Measurements from ENCODE around the gene CEP44.
"Not testable (repeated sequence)": the region's sequence is repeated elsewhere in the genome, so short reads cannot be mapped to it uniquely, and the experiment has no call there.

Gene CEP44

DNA sequence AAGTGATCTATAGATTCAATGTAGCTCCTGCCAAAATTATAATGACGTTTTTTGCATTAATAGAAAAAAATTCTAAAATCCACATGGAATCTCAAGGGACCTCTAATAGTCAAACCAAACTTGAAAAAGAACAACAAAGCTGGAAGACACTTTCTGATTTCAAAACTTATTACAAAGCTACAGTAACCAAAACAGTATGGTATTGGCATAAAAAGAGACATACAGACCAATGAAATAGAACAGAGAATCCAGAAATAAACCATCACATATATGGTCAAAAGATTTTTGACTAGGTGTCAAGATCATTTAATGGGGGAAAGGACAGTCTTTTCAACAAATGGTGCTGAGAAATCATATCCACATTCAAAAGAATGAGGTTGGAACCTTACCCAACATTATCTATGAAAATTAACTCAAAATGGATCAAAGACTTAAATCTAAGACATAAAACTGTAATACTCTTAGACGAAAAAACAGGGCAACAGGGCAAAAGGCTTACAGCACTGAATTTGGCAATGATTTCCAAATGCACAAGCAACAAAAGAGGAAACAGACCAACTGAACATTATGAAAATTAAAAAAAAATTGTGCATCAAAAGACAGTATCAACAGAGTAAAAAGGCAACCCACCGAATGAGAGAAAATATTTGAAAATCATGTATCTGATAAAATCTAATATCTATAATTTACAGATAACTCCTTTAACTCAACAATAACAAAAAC lies 4.1 kb upstream of the CEP44 start:
- no peak for DNase-seq

DNA sequence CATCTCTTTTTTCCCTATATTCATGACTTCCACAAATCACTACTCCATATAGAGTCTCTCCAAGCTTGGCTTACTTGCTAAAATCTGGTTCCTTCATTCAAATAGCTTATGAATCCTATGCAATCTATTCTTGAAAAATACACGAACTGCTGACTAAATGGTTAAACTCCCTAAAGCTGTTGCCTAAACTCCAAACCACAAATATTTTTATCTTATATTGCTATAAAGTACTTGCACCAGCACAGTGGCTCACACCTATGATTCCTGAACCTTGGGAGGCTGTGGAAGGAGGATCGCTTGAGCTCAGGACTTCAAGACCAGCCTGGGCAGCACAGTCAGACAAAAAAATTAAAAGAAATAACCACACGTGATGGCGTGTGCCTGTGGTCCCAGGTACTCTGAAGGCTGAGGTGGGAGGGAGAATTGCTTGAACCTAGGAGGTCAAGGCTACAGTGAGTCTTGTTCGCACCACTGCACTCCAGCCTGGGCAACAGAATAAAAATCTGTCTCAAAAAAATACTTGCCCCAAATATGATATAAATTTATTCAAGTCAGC lies 2.5 kb upstream of the CEP44 start:
- no peak for DNase-seq

DNA sequence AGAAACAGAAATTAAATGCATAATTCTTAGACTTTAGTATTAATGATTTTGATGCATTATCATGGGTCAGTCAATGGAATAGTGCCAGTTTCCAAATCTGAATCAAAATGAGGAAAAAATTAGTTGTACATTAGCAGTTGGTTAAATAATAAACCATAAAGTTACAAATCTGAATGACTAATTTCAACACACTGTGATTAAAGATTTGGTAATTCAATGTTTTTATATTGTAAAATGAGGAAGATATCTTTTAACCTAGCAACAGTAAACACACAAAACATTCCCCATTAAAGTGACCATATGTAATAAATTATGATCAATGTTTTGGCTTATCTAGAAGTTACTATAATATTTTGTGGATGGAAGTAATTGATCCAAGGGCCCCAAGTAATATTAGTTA lies 1.8 kb upstream of the CEP44 start:
- no peak for DNase-seq

DNA sequence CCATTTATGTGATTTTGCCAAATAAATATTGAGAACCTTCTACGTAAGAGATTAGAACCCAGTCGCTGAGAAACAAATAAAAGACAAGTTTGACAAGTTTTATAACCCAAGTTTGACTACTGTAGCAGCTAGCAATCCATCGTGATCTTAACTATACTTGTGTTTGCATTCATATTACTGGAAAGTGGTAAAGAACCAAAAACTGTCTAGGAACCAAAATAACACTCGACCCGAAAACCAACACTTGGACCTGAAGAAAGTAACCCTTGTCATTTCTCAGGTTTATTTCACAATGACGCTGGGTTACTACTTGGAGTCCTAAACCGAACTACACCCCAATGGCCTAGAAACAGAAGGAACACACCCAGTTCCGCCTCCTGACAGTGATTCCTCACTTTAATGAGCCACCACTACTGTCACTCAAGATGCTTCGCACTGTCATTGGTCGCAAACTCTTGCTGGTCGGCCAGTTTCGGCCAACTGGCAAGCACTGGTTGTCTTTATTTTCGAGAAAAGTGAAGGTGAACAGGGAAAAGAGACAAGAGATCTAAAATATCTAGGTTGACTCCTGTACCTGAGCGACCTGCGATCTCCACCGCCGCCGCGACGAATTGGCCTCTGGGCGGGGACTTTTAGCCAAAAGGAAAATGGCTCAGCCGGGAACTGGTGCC lies 740 bp upstream of the CEP44 start:
- peak; percentile 78 to 79 for DNase-seq

DNA sequence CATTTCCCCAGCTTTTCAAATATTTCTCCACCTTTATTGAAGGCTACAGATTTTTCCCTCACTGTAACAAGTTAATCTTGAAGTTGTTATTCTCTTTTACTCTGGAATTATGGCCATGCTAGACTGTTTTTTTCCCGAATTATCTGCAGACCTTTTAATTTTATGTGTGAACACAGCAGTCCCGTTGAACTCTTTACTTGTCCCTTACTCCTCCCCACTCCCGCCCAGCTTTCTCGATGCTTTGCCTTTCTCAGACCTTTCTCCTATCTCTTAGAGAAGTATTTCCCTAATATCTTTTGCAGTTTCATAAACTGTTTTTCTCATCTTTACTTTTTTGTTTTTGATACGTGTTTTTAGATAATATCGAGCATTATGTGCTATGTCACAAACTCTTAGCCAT lies 776 bp downstream of the CEP44 start:
- DNase-seq = no peak

DNA sequence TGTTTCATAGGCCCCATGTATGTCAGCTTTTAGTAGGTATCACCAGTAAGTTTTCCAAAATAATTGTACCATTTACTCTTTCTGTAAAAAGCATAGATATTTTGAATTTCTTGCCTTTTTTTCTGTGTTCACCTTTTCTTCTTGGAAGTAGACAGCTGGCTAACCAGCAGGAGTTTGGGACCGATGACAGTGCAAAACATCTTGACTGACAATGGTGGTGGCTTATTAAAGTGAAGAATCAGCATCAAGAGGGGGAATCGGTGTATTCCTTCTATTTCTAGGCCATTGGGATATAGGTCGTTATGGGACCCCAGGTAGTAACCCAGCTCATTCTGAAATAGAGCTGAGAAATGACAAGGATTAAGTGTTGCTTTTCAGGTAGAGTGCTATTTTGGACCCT lies 3.2 kb downstream of the CEP44 start:
- DNase-seq = no peak

DNA sequence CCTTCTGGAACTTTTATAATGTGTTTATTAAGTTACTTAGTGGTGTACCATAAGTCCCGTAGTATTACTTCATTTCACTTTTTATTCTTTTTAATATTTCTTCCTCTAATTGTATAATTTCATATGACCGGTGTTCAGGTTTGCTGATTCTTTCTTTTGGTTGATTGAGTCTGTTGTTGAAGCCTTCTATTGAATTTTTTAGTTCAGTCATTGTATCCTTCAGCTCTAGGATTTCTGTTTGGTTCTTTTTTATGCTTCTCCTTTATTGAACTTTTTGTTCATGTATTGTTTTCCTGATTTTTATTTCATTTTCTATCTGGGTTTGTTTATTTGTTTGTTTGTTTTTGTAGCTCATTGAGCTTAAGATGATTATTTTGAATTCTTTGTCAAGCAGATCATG lies 8.8 kb downstream of the CEP44 start:
- DNase-seq = no peak

DNA sequence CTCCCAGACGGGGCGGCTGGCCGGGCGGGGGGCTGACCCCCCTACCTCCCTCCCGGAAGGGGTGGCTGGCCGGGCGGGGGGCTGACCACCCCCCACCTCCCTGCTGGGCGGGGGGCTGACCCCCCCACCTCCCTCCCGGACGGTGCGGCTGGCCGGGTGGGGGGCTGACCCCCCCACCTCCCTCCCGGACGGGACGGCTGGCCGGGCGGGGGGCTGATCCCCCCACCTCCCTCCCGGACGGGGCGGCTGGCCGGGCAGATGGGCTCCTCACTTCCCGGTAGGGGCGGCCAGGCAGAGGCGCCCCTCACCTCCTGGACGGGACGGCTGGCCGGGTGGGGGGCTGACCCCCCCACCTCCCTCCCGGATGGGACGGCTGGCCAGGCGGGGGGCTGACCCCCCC lies 10.9 kb downstream of the CEP44 start:
- DNase-seq = not testable (repeated sequence)

DNA sequence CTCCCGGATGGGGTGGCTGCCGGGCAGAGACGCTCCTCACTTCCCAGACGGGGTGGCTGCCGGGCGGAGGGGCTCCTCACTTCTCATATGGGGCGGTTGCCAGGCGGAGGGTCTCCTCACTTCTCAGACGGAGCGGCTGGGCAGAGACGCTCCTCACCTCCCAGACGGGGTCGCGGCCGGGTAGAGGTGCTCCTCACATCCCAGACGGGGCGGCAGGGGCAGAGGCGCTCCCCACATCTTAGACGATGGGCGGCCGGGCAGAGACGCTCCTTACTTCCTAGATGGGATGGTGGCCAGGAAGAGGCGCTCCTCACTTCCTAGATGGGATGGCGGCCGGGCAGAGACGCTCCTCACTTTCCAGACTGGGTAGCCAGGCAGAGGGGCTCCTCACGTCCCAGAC lies 11.4 kb downstream of the CEP44 start:
- DNase-seq = not testable (repeated sequence)

DNA sequence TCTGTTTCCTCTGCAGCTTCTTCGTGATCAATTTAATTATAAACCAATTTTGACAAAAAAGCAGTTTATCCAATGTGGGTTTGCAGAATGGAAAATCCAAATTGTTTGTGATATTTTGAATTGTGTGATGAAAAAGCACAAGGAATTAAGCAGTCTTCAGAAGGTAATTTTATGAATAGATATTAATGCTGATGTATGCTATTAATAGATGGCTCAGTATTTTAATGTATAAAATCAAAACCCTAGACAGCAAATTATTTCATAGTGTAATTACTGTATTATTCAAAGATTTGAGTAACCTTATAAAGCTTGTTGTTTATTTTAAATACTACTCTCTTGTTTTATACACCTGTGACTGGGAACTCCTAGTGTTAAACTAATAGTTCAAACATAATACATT lies 20.0 kb downstream of the CEP44 start:
- no peak for DNase-seq

DNA sequence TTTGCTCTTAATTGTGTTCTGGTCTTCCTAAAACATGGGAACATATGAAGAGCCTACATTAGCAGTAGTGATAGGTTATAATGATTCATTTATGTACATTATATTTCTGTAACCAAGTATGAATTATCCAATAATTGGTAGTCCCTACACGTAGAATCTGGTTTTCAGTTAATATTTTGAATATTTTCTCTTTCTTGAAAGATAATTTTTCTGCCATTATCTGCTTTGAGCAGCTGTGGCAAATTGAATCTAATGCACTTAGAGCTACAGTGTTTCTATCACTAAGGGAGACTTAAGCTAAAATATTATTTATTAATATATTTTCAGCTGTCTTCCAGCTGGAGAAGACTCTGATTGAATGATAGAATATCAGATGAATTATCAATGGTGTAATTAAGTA lies 21.0 kb downstream of the CEP44 start:
- no peak for DNase-seq

DNA sequence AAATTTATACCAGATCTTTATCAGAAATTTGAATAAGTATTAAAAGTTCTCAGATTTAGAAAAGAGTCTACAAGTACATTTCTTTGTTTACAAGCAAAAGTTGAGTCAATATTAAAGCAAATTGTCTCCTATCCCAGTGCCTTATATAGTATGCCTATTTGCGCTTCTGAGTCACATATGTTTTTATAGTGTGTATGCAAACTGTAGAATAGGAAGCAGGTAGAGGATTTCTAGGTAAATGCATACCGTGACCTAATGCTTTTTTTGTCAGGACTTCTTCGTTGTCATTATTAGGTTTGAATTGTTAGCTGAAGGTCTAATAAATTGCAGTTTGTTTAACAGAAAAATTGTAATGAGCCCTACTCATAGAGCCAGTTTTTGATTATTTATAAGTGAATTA lies 22.2 kb downstream of the CEP44 start:
- no peak for DNase-seq

DNA sequence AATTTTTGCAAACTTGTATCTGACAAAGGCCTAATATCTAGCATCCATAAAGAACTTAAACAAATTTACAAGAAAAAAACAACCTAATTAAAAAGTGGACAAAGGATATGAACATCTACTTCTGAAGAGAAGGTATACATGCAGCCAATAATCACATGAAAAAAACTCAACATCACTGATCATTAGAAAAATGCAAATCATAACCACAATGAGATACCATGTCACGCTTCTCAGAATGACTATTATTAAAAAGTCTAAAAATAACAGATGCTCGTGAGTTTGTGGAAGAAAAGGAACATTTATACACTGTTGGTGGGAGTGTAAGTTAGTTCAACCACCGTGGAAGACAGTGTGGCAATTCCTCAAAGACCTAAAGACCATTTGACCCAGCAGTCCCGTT lies 24.0 kb downstream of the CEP44 start:
- no peak for DNase-seq

DNA sequence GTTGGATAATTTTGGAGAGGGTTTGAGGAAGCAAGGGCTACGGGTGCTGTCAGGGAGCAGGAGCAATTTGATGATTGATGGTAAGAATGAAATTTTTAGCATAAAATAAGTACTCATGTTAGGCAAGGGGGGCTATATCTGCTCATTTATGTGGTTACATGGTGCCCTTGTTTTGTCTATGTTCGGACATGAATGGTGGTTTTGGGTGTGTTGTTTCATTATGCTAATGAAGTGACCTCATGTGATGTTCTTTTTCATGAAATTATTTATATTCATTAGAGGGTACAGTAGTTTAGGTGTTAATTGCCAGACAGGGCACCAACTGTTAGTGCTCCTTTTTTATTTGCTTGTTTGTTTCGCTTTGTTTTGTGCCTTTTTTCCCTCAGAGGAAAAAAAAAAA lies 29.3 kb downstream of the CEP44 start:
- DNase-seq = no peak

DNA sequence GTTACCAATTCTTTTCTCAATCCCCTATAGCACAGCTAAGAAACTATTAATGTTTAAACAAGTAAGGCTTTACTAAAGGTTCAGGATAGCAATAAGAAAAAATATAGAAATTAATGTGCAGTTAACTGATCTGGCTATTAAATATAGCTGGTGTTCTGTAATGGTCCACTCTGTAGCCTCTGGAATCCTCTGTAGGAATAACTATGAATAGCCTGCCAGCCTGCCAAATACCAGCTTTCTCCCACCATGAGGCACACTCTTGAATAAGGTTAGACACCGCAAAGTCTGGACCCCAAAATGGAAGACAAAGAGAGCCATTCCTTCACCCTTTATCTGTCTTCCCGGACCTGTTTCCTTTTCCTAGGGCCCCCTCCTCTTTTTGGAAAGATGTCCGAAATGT lies 30.6 kb downstream of the CEP44 start:
- no peak for DNase-seq

DNA sequence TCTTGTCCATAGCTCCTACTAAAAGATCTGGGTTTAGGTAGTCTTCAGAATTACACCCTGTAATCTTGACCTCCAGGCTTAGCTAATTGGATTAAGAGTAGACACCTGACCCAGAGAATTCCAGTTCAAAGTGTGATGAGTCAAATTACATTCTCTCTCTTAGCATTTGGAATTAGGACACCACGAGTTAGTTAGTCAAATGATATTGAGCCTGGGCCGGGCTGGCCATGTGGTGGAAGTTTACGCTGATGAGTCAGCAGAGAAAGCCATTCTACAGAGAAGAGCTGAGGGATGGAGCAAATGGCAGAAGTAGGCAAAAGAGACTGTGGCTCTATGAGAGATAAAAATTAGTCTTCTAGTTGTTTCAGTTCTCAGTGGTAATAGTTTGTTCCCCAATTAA lies 31.1 kb downstream of the CEP44 start:
- DNase-seq = no peak

DNA sequence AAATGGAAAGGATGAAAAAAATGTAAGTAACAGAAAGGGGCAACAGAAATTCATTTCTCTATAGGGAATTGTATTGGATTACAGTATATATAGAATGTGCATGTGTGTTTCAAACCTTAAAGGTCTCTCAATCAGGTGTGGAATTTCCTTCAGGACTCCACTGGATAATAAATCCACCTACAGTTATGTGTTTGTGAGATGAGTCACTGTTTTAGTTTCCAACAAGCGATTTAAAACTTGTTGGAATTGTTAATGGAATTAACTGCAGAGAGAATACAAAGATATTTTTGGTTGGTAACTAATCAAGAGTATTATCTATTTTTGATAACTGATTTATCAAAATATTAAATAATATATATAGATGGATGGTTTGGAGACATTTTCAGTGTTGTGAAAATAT lies 32.8 kb downstream of the CEP44 start:
- DNase-seq = no peak

DNA sequence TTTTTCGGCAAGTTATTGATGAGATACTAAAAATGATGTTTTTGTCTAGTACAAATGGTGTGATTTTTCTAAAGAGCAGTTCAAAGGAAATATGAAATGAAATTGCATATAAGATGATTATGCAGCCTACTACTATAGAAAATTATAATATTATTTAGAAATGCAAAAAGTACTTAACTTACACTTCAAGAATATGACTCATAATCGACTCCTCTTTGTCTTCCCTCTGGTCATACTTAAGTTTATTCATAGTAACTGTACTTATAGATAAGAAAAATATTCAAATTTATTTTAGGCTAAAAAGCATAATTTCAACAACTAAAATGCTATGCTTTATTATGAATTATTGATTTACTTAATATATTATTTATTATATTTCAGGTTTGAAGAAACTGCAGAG lies 33.2 kb downstream of the CEP44 start:
- no peak for DNase-seq

DNA sequence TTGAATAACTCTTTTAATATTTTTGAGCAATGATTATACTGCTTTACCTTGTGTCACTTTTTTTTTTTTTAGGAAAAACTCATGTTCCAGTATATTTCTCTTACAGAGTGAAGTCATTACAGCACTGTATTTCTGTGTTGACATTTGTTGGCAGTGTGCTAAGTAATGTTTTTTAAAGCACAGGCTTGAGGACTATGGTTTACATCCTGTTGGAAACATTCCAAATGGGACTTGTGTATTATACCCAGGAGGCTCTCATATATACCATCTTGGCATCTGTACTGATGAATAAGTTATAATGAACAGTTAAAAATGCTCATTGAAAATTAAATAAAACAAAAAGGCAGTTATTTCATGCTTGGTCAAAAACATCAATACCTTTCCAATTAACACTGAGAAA lies 33.8 kb downstream of the CEP44 start:
- DNase-seq = no peak

DNA sequence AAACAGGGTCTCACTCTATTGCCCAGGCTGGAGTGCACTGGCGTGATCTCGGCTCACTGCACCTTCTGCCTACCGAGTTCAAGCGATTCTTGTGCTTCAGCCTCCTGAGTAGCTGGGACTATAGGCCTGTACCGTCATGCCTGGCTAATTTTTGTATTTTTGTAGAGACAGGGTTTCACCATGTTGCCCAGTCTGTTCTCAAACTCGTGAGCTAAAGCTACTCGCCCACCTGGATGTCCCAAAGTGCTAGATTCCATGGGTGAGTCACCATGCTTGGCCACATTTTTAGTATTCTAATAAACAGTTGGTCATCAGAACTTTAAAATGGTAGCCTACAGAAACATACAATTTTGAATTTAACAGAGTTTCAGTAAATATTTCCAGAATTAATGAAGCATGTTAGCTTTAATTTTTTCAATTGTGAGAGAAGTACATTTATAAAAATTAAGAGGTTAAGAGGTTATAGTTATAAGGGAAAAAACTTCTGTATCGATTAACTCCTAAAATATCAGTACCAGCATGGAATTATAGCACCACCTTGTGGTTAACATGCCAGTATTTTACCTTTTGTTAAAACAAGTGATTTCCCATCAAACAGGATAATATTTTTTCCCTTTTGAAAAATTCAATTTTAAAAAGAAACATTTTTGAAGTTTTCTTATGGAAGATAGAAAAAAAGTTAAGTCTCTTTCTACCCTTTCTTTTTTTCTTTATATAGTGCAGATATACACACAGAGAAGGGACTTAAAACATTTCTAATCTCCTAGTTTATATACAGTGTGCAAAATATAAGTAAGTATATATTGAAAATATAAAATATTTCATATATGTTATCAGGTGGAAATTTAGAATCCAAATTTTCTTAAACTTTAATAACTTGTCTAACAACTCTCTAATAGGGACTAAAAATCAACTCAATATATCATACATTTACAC lies 35.4 kb downstream of the CEP44 start:
- DNase-seq = no peak

DNA sequence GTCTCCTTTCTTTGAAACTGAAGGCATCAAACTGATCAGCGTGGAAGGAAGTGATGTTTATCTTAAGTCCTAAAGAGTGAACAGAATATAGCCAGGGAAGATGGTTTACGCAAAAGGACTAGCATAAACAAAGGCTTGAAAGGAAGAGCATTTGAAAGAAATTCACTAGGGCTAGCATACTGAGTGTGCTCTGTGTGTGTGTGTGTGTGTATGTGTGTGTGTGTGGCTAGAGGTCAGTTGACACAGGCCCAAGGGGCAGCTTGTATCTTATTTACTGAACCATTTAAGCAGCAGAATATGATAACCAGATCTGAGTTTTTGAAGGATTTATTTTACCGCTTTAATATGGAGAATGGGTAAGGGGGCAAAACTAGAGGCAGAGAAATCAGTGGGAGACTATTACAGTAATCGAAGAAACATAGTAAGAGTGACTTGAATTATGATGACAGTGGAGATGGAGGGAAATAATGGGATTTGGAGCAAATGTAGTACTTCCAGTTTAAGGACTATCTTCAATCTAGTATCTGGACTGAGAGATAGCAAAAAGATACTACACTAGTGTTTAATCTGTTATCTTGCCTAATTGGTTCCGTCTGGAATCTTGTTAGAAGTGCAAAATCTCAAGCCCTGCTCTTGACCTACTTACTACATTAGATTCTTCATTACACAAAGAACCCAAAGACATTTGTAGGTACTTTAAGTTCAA lies 36.9 kb downstream of the CEP44 start:
- DNase-seq = no peak

DNA sequence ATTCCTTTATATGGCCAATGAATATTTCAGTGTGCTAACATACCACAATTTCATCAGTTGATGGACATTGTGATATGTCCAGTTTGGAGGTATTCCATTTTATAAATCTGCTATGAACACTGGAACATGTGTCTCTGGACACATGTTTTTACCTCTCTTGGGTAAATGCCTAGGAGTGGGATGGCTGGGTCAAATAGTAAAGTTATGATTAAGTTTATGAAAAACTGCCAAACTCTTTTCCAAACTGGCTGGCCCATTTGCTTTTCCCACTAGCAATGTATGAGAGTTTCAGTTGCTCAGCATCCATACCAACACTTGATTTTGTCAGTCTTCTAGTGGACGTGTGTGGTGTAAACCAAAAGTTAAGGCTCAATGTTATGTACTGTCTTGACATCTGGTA lies 40.5 kb downstream of the CEP44 start:
- no peak for DNase-seq

DNA sequence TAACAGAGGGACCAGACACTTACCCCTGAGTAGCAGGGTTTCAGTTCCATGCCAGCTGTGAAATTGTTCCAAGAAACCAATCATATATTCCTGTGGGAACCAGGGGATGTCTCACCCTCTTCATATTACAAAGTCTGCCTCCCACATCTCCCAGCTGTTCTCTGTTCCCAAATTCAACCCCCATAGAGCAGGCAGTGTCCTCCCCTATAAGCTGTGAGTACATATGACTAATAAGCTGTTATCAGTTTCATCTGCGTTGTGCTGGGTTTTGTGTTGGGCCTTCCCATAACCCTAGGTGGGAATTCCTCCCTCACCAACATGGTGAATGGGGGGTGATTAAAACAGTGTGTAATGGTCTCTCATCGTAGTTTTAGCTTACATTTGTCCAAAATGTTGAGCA lies 41.0 kb downstream of the CEP44 start:
- no peak for DNase-seq

Measured in activated T-cell treated with anti-CD3 and anti-CD28 coated beads, Interleukin-2, amount 50 U/mL, for 48 hours (primary cell).